RCC 7860 (cell line): Measurements from ENCODE around the gene TENT5A.

ENCODE experiments used
- DNase-seq: peaks from one replicate; pipeline ENCODE4 v3.0.0-alpha.2; 2015; ENCODE audit warnings: low spot score
- FAIRE-seq: peaks from 2 replicates; lab custom pipeline; 2012; peaks lifted over from hg19 to GRCh38; lab: Jason Lieb, UNC

The TENT5A gene

DNA sequence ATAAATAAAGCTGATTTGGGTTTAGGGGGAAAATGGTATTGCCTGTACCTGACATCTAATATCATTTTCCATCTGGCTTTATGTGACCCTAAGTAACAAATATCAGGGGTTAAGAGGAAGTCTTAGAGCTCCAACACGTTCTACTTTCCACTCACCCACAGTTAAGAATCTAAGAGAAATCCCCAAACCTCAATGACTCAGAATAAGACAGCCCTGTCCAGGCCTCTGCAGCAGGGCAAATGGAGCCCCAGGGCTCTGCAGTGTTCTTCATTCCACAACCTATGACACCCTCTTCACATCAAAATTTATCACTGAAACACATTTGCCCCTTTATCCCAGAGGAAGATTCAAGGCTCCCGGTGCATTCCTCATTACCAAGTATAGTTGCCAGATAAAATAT is 20.3 kb upstream of the TENT5A start:
- FAIRE-seq (peak; percentile 80), DNase-seq (peak; percentile 25)

DNA sequence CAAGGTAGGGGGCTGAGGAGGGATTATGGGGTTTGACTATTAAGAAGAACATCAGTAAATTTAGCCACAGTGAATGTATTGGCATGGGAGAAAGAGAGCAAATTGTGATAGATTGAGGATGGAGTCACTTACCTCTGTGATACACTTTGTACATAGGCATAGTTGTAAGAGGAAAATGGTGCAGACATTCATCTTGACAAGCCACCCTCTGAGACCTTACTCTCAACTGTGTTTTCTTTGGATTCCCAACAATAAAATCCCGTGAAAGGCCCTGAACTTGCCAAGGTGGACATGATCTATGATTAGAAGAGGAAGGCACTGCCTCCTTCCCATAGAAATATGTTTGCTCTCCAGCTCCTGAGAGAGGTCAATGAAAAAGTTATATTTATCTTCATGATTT is 18.6 kb upstream of the TENT5A start:
- FAIRE-seq, result no peak

DNA sequence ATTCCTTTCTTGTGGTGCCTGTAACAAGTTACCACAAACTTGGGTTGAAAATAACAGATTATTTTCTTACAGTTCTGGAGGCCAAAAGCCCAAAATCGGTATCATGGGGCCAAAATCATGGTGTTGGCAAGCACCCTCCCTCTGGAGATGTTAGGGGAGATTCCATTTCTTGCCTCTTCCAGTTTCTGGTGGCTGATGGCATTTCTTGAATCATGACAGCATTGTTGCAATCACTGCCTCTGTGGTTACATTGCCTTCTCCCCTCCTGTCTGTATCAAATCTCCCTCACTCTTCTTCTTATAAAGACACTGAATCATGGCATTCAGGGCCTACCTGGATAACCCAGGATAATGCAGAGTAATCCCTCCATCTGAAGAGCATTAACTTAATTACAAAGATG is 17.9 kb upstream of the TENT5A start:
- FAIRE-seq, result no peak
- DNase-seq, result no peak

More for the DNA sequence above, 18.6 kb upstream of the TENT5A start:
- no peak for DNase-seq

DNA sequence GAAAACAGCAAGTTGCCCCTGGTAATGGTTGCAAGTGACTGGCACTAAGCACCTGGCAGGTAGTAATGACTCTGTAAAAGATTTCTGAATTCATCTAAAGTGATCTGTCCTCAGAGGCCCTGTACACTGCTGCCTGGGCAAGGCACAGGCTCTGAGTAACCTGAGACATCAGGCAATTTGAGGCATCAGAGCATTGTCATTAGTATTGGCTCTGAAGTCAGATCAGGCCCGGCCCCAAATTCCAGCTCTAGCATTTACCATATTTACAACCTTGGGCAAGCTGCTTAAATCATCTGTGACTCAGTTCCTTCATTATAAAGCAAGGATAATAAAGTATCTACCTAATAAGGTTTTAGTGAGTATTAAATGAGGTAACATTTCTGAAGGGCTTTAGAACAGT is 17.3 kb upstream of the TENT5A start:
- DNase-seq, result no peak
- FAIRE-seq, result no peak

DNA sequence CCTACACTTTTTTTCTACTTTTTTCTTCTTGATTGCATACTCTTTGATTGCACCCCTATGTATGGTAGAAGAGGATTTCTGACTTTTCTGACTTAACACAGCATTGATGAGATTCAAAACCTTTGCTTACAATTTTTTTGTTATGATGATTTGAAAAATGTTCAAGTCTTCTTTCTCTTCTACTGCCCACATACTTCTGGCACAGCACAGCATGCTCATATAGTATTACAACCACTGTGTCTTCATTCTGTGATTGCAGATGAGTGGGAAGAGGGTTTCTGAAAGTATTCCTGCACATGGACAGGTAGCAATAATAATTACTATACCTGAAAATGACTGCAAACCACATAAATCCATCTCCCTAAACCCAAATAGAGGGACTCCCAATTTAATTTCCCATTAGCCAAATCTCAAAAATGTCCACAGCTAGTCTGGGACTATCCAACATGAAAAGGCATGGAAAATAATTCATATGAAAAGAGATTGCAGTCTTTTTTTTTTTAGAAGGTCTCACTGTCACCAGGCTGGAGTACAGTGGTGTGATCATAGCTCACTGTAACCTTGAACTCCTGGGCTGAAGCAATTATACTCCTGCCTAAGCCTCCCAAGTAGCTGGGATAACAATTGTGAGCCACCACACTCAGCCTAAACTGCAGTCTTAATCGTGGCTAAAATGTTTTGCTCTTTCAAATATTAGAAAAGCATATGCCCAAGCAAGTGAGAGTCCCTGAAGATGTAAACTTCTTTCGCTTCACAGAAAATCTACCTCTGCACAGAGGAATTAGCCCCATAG is 15.9 kb upstream of the TENT5A start:
- FAIRE-seq, result no peak
- DNase-seq, result no peak

DNA sequence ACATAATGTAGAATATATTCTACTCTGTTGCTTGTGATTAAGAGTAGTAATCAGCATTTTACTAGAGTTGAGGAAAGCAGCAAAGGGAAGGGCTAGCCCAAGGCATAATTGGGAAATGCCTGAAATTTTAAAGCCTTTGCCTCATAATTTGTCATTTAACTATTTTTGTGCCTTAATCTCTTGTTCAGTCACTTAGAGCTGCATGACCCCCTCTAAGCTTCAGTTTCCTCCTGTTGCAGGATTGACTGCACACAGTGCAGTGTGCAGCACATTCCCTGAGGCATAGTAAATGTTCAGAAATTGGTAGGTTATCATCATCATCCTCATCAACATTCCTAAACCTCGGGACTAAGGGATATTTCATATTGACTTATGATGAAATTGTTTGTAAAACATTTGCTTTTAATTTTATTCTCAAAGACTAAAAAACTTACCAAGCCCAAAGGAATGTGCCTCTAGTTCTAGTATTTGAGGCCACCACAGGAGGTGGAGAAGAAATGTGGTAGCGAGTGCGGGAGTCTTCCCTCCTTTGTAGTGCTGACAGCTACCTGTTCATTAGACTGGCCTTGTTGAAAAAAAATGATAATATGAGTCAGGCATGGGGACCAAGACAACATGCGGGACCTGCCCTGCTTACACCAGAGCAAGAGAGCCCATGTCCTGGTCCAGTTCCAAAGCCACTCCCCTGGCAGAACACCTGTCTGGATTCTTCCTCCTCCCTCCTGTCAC is 14.8 kb upstream of the TENT5A start:
- FAIRE-seq (no peak), DNase-seq (peak; percentile 52)

DNA sequence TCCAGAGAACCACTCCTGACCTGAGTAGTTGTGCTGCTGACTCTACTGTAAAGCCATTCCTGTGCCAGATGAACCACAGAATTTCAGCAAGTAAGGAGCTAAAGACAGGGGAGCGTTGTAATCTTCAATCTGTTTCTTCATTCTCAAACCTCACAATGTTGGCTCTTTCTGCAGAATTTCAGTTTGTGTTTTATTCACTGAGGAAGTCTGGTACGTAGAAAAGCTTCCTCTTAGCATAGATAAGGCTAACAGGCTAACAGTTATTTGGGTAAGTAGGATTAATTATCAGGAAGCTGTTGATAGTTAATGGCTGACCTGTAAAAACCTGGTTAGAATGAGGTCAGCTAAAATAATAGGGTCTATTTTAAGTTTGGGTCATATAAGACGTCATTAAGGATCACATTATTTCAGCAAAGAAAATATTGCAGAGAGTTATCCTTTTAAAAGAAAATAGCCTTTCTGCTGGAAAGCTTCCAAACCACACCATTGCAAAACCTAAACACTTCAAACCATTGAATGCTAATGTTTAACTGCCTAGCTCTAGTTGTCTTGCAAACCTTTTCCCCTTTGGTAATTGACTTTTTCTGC is 14.1 kb upstream of the TENT5A start:
- DNase-seq (peak; percentile 67), FAIRE-seq (peak; percentile 93)

DNA sequence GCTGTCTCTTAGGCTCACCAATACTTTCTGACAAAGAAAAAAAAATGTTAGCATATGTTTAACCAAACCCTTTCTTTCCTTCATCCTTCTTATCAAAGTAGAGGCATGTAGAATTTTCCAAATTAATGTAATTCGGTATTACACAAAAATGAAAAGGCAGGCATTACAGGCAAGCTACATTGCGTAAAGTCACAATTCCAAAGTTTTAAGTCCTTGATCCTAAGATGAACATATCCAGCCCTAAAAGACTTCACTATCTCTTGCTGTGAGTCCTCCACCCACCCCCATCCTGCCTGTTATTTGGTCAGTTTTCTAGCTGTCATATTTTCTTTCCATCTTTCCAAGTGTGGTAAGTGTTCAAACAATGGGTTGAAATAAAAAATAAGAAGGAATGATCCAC is 12.1 kb upstream of the TENT5A start:
- FAIRE-seq, result no peak
- DNase-seq, result no peak

DNA sequence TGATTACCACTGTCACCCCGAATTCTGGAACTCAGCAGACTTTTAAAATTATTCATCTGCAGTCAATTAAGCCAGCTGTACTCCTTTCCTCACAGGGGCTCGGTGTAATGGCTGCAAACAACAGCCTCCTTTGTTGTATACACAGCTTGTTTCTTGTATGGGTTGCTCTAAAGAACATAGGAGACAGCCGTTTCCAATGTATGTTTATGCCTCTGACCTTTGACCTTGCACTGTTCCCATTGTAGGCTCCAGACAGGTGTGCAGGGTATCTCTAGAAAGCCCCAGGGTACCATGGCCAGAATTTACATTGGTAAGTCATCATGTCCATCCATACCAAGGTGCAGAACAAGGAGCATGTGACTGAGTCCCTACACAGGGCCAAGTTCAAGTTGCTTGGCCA is 11.5 kb upstream of the TENT5A start:
- no peak for FAIRE-seq

DNA sequence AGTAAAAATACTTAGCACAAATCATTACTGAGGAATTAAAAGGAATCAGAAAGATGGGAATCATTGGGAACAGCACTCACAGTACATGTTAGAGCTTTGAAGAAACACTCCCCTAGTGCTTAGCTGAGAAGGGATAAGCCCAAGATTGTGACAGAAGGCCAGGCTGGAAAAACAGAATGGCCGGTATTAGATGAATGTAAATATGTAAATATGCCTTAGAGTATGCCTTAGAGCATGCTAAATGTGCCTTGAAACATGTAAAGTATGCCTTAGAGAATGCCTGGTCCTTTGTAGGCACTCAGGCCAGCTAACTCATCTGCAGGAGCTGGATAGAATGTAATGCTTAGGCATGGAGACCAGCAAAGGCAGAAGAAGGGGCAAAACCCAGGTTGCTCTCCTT is 10.6 kb upstream of the TENT5A start:
- DNase-seq (no peak), FAIRE-seq (no peak)

More for the DNA sequence above, 11.5 kb upstream of the TENT5A start:
- DNase-seq, result no peak

DNA sequence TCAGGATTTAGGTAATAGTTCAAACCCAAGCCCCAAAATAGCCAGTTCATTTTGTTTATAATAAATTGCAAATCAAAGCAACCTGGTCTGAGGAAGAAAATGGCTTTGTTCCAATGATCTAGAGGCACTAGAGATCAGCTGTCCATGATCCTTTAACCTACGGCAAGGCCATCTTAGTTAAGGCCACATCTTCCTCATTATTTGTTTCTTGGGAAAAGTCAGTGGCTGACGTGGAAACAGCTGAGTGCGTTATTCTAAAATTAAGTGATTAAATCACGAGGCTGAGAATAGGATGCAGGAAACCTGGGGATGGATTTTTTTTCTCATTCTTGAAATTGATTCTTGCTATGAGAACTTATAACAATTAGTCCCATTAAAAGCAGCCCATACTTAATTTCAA is 10.1 kb upstream of the TENT5A start:
- DNase-seq, result no peak
- FAIRE-seq, result no peak

DNA sequence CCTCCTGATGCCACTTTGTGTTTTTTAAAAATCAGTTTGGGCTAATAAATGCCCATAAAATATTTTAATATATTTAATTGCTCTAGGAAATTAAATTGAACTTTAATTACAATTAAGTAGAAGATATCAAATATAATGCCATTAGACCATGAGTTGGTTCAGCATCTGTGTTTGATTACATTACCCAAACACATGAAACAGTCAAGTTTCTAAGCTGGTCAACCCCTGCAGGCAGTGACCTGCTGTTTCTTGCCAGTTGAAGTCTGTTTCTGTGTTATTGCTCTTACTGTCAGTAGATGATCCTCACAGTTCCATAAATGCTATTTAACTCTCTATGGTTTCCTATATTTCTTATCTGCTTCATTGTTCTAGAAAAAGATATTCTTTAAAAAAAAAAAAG is 9.7 kb upstream of the TENT5A start:
- FAIRE-seq, result no peak
- DNase-seq, result no peak

DNA sequence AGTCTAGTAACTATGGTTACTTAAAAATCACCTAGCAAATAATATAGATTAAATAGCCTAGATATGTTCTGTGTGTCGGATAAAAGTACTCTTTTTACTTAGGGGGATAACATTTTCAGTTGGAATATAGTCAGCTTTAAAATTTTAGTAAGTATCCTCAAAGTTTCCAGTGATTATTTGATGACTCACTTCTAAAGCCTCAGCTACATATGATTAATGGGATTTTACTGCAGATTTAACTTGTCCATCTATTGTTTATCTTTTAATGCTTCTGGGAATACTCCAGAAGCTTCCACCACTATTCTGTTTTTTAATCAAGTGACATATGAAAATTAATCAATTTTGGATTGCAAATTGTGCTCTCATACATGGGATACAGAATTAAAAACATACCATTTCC is 8.7 kb upstream of the TENT5A start:
- peak; percentile 18 for DNase-seq

DNA sequence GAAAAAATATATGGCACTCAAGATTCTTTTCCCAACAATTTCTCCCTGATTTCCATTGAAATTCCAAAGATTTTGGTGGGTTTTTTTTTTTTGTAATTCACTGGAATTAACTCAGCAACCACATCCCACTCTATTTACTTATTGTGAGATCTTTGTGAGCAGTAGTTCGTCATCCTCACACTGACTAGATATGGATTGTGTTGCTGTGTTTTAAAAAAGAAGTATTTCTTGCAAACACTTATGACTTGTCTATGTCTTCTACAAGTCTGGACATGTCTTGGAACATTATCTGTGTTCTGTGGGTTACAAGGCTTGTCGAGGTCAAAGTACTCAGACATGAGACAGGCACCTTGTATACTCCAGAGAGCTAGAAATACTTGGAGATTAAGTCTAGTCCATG is 7.3 kb upstream of the TENT5A start:
- DNase-seq (no peak), FAIRE-seq (no peak)

More for the DNA sequence above, 8.7 kb upstream of the TENT5A start:
- FAIRE-seq, result peak; percentile 62

DNA sequence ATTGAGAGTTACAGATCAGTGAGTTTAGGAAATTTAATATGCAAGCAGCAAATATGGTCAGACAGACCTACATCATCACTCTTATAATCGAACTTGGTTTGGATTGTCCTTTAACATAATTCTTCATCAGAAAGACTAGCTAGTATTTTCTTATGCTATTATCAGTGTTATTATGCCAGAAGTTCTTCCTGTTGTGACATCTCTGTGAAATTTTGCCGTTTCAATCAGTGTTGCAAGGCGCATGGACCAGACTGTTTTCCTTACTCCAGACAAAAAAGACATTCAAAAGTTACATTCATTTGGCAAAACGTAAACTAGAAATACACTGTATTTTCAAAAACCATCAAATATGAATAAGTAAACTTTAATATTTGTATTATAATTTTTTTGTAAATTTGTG is 5.7 kb upstream of the TENT5A start:
- no peak for FAIRE-seq
- DNase-seq, result no peak

DNA sequence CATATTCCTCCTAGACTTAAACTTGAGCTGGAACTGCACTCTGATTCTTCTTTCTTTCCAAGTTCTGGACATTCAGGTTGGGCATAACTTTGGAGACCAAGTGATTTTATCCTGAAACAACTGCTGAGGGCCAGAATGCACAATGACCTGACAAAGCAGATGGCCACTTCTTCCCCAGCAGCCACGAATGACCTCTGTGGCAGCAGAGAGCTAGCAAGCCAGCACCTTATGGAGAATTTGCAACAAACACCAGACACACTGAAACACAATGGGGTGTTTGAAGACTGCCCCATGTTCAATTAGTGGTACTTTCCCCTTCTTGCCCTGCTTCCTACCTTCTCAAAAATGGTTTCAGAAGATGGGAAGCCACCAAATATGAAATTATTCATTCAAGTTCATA is 4.2 kb upstream of the TENT5A start:
- no peak for DNase-seq

DNA sequence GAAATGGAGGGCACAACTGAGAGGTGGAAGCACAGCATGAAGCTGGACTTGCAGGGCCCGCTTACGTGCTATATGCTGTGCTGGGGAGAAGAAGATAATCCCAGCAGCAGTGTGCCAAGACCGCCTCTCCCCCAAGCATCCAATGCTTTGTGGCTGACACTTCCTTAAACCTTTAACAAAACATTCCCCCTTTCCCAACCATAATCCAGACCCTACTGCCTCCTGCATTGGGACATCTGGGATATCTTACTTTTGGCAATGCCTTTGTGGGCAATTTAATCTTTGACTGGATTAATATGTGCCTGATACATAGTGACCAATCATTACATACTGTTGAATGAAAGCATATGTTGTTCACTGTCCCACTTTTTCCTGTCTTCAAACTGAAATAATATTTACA is 3.1 kb upstream of the TENT5A start:
- DNase-seq (no peak), FAIRE-seq (no peak)

More for the DNA sequence above, 4.2 kb upstream of the TENT5A start:
- FAIRE-seq, result no peak

DNA sequence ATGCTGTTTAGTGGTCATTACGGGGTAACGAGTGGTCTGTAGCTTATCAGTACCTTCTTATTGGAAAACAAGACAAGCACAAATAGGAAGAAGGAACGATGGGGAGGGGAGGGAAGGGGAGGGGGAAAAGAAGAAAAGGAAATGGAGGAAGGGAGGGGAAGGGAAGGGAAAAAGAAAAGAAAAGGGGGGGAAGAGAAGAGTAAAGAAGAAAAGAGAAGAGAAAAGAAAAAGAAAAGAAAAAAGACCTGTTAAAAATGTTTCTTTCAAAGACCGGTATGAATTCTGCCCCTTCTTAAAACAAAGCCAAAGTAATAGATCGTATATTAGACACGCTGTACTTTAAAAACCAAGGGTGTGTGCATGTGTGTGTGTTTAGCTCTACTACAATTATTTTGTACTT is 2.4 kb upstream of the TENT5A start:
- DNase-seq, result no peak
- FAIRE-seq, result no peak

DNA sequence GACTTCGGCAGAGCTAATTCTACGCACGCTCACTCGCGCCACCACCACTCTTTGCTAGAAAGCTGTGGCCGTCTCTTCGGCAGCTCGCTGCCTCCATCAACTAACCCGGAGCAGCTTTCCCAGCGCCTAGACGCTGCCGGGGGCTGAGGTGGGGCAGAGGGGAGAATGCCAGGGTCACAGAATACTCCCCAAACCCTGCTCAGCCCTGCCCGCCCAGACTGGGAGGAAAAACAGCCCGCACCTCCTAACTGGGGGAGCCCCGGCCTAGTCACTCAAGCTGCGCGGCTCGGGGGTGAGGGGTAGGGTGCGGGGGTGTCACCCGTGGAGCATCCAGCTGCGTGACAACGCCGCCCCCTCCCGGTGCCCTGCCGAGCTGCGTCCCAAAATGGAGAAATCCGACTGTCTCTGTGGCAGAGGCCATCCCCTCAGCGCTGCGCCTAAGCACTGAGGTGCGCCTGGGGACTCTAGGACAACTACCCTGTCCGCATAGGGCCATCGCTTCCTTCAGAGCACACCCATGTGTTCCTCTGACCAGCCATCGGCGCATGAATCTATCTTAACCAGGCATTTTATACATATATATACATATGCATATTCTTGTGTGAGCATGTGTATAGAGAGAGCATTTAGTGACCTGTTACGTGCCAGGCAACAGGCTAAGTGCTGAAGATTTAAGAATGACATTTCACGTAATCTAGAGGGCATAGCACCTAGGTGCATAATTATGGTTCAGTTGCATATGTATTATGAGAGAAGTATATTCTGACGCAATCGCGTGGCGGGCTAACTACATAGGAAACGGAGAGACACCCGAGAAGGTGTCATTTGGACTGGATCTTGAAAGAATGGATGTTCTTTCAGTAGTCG is 1.5 kb upstream of the TENT5A start:
- DNase-seq, result peak; percentile 8
- no peak for FAIRE-seq

DNA sequence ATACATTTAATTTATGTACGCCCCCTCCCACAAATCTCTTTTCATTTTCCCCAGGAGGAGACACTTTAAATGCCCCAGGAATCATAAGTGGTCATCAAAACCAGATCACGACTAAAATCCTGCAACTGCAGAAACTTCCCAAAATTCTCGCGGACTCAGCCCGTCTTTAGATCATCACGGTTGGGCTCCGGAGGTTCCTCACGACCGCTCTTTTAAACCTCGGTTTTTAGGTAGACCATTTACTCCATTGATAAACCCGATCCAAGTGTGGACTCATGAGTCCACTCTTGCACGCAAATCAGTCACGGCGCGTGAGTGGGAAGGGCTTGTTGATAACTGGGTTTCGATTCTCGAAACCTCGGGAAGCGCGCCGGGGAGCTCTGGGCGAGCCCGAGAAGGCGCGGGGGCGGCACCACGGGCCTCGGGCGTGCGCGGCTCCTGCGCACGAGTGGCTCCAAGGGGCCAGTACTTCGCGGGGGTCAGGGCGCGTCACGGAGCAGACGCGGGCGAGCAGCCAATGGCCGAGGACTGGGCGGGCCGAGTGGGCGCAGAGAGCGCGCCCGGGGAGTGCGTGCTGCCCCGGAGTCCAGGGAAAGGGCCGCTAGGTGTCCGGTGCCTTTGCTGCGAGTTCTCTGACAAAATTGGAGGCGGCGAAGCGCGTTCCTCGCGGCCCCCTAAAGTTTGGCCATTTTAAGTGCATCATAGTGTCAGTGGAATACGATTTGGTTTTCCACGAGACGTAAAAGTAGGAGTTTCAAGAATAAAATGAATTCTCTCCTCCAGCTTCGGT is 635 bp upstream of the TENT5A start:
- no peak for FAIRE-seq
- peak; percentile 85 for DNase-seq
